Upper lobe of right lung (tissue), 1 donor: ENCODE measurements around the gene CARS2. TPM values are rescaled to one million over a fixed set of nuclear protein-coding genes. Genes with fewer than 3 reads are reported as not detected.

Source experiments
- ATAC-seq: fragments of 200-7000 bp; cut with Tn5 transposase; one replicate; pipeline ENCODE4 v1.9.1; 2020; ENCODE audit warnings: mild to moderate bottlenecking, moderate library complexity
- DNase-seq: peaks from one replicate; pipeline ENCODE4 v3.0.0-alpha.2; 2020
- H3K27ac ChIP-seq: fragments of 200-600 bp; one replicate; pipeline ENCODE4 v1.8.0; 2022
- H3K27me3 ChIP-seq: fragments of 200-600 bp; one replicate; pipeline ENCODE4 v1.8.0; 2022; ENCODE audit warnings: mild to moderate bottlenecking
- H3K36me3 ChIP-seq: fragments of 200-600 bp; one replicate; pipeline ENCODE4 v1.8.0; 2022
- H3K4me1 ChIP-seq: fragments of 200-600 bp; one replicate; pipeline ENCODE4 v1.8.0; 2022
- H3K4me3 ChIP-seq: fragments of 200-600 bp; one replicate; pipeline ENCODE4 v1.8.0; 2022; ENCODE audit warnings: mild to moderate bottlenecking
- H3K9me3 ChIP-seq: fragments of 200-600 bp; one replicate; pipeline ENCODE4 v1.8.0; 2022
- CTCF ChIP-seq: fragments of 200-600 bp; IDR thresholded peaks from one replicate; pipeline ENCODE4 v1.8.0; 2022; ENCODE audit warnings: antibody characterized with exemption
- intact Hi-C: fragments of 100-400 bp; cut with DNase I; formaldehyde crosslinking; loops from one replicate; pipeline ENCODE4 v1.11.0; 2022
- total RNA-seq: library from RNA; stranded (reverse); fragmentation: NEBNext Ultra II Directional; extraction: Animal tissue kit (Norgen Biotek cat#: 25700); gene quantifications from one replicate; pipeline ENCODE4 v1.2.1, GENCODE V29; 2021
- donor health status: DM: no; HTN: yes; CAD: no; lungs with severe emphysema.

The CARS2 gene
- total RNA-seq, 1 donor from 2014 or later, result 69.5 TPM

GRCh38 chr13:110648848-110649421 lies 57.0 kb downstream of the CARS2 start:
- Histone ChIP-seq H3K4me3 (no peak overlapping the region), H3K36me3 (peaks cover 45% of the 10 kb centered on the region), H3K27ac (no peak overlapping the region), H3K4me1 (no peaks in the 10 kb centered on the region), H3K9me3 (no peaks in the 10 kb centered on the region), H3K27me3 (no peaks in the 10 kb centered on the region)
- DNase-seq (no peak), ATAC-seq (no peak)
- no peak for TF ChIP-seq CTCF
- intact Hi-C loops, result no loop called here

GRCh38 chr13:110648146-110648819 lies 57.6 kb downstream of the CARS2 start:
- intact Hi-C loops, result no loop called here
- DNase-seq (no peak), ATAC-seq (no peak)
- H3K27me3 ChIP-seq, result no peaks in the 10 kb centered on the region
- TF ChIP-seq CTCF, result no peak
- H3K36me3 ChIP-seq, result peaks cover 45% of the 10 kb centered on the region
- H3K9me3 ChIP-seq, result no peaks in the 10 kb centered on the region
- no peaks in the 10 kb centered on the region for H3K4me1 ChIP-seq
- H3K27ac ChIP-seq, result no peak overlapping the region
- H3K4me3 ChIP-seq, result no peak overlapping the region

DNA sequence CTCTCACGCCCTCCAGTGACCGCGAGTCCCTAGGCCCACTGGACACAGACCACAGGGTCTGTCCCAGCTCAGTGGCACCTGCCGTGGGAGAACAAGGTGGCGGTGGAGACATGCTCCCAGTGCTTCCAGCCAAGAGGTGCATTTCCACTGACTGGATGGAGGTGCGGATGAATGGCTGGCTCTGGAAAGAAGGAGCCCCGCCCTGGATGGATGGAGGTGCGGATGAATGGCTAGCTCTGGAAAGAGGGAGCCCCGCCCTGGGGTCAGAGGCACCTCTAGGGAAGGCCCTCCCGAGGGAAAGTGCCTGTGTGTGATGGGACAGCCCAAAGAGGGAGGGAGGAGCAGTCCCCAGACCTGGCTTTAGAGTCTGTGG lies 58.6 kb downstream of the CARS2 start:
- Histone ChIP-seq H3K9me3 (no peaks in the 10 kb centered on the region), H3K4me1 (no peaks in the 10 kb centered on the region), H3K4me3 (no peak overlapping the region), H3K27me3 (no peaks in the 10 kb centered on the region), H3K27ac (no peak overlapping the region), H3K36me3 (peaks cover 50% of the 10 kb centered on the region)
- DNase-seq (no peak), ATAC-seq (no peak)
- no peak for TF ChIP-seq CTCF
- intact Hi-C loops, result no loop called here

DNA sequence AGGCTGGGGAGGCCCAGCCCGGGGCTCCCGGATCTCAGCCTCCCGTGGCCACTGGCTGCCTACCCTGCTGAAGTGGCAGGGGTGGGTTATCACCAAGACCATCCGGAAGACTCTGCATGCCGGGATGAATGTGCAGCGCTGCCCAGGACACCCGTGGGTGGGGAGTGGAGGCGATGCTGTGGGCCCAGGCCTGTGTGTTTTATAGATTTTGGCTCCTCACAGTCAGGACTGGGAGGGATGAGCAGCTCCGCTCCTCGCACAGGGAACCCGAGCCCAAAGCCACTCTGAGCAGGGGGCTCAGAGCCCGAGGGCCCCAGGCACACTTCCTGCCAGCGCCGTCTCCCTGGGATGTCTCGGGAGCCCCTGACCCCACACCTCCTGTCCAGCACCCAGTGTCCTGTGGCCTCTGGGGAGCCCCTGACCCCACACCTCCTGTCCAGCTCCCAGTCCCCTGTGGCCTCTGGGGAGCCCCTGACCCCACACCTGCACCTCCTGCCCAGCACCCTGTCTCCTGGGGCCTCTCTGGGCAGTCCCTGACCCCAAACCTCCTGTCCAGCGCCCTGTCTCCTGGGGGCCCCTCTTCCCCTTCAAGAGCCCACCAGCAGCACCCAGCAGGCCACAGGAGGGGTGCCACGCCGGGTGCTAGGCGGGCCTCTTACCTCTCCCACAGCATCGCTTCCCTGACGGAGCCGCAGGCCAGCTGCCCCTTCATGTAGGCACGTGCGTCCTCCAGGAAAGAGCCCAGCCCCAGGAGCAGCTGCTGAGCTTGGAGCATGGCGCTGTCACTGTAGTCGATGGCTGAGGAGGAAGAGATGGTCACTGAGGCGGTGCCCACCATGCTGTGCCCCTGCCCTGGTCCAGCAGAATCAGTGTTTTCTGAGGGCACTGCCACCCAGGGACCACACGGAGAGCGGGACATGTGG lies 59.2 kb downstream of the CARS2 start:
- H3K9me3 ChIP-seq, result no peaks in the 10 kb centered on the region
- ATAC-seq, result no peak
- no peaks in the 10 kb centered on the region for H3K4me1 ChIP-seq
- no peak overlapping the region for H3K27ac ChIP-seq
- TF ChIP-seq CTCF, result no peak
- intact Hi-C loops, result no loop called here
- peaks cover 57% of the 10 kb centered on the region for H3K36me3 ChIP-seq
- no peaks in the 10 kb centered on the region for H3K27me3 ChIP-seq
- DNase-seq, result no peak
- no peak overlapping the region for H3K4me3 ChIP-seq

GRCh38 chr13:110645750-110646149 lies 60.2 kb downstream of the CARS2 start:
- no peak for DNase-seq
- Histone ChIP-seq H3K4me1 (no peaks in the 10 kb centered on the region), H3K27ac (no peak overlapping the region), H3K9me3 (no peaks in the 10 kb centered on the region), H3K4me3 (no peak overlapping the region), H3K36me3 (peaks cover 61% of the 10 kb centered on the region), H3K27me3 (no peaks in the 10 kb centered on the region)
- intact Hi-C loops, result no loop called here
- TF ChIP-seq CTCF, result no peak
- ATAC-seq, result no peak
